Testis (tissue), 3 donors: ENCODE results near the gene PERM1. TPM values are rescaled to one million over a fixed set of nuclear protein-coding genes. Genes with fewer than 3 reads are reported as not detected.

Source experiments
- DNase-seq: peaks from one replicate; pipeline ENCODE4 v3.0.0-alpha.2; 2019
- H3K27ac ChIP-seq, 2 donors: fragments of 200-600 bp; sonication (generic); one replicate each; pipeline ENCODE4 v1.5.1; 2019
- H3K27me3 ChIP-seq: fragments of 200-600 bp; sonication (generic); one replicate; pipeline ENCODE4 v1.5.1; 2019
- H3K36me3 ChIP-seq: fragments of 200-600 bp; sonication (generic); one replicate; pipeline ENCODE4 v1.5.1; 2017; ENCODE audit warnings: low read depth; ENCODE audit errors: missing control alignments
- H3K4me1 ChIP-seq: fragments of 200-600 bp; sonication (generic); one replicate; pipeline ENCODE4 v1.5.1; 2019
- H3K4me3 ChIP-seq, 2 donors: fragments of 200-600 bp; sonication (generic); one replicate each; pipeline ENCODE4 v1.5.1; 2017 to 2019
- H3K9me3 ChIP-seq: fragments of 200-600 bp; sonication (generic); one replicate; pipeline ENCODE4 v1.5.1; 2017
- CTCF ChIP-seq, 3 experiments: fragments of 450-650 bp in 2 of 3; fragments of 200-600 bp in 1 of 3; sonication (generic) in 1 of 3; IDR thresholded peaks; one replicate each; pipeline ENCODE4 v1.5.1; 2016 to 2019; ENCODE audit warnings: antibody characterized with exemption in 3 of 3, mild to moderate bottlenecking in 2 of 3, moderate library complexity in 1 of 3
- POLR2A ChIP-seq: fragments of 450-650 bp; IDR thresholded peaks from one replicate; pipeline ENCODE4 v1.6.1; 2017; ENCODE audit warnings: antibody characterized with exemption, mild to moderate bottlenecking, moderate library complexity
- WGBS, 2 donors: methylation state at CpG; one replicate each; pipeline ENCODE4 v1.1.5; 2018; 5-methylcytosine and 5-hydroxymethylcytosine counted together
- intact Hi-C: fragments of 100-400 bp; cut with DNase I; formaldehyde crosslinking; loops from one replicate; pipeline ENCODE4 v1.15.1; 2023; ENCODE audit warnings: low total_unique reads
- polyA plus RNA-seq: library from polyadenylated mRNA; stranded (reverse); fragments of 350-450 nt; fragmentation: Illumina TruSeq; extraction: RNeasy Lipid Tissue Mini Kit (QIAGEN cat#74804); gene quantifications from one replicate; pipeline ENCODE4 v1.2.3, GENCODE V29; 2014; ENCODE audit warnings: low read depth, low replicate concordance; ENCODE audit not compliant: insufficient read depth
- total RNA-seq, 2 donors: library from RNA; depleted of rRNA; stranded (reverse); fragments of >200 nt; gene quantifications; one replicate each; pipeline ENCODE4 v1.2.3, GENCODE V29; 2016

Gene PERM1
- total and polyA plus RNA-seq, 3 donors from 2014 or later = 0.65 to 4.9 (median 3.2) TPM

- Histone ChIP-seq H3K9me3 (no peaks in the 10 kb centered on the region), H3K27me3 (no peaks in the 10 kb centered on the region), H3K27ac (no peak overlapping the region), H3K4me1 (peaks cover 14% of the 10 kb centered on the region), H3K4me3 (no peak overlapping the region), H3K36me3 (no peaks in the 10 kb centered on the region)
- DNase-seq = no peak
- TF ChIP-seq POLR2A = no peak
- no peak for TF ChIP-seq CTCF (IDR thresholded peaks at IDR 0.05)
- 90 to 93% methylated on average over 30 to 37 of the region's 37 CpGs for WGBS, 2 donors
- intact Hi-C loops = loop anchor here (10.0 kb wide), 1 partner anchor 58 kb away; no protein-coding TSS in a partner anchor
Observed at GRCh38 chr1:1006305-1007159, 24.6 kb upstream of the PERM1 start.

- no peak overlapping the region for H3K4me3 ChIP-seq
- intact Hi-C loops = loop anchor here (10.0 kb wide), 1 partner anchor 59 kb away; no protein-coding TSS in a partner anchor
- 62 to 63% methylated on average over 4 to 13 of the region's 23 CpGs for WGBS, 2 donors
- no peak for DNase-seq
- peaks cover 14% of the 10 kb centered on the region for H3K4me1 ChIP-seq
- H3K27me3 ChIP-seq = no peaks in the 10 kb centered on the region
- TF ChIP-seq POLR2A (no peak), CTCF (IDR thresholded peaks at IDR 0.05) (no peak)
- no peaks in the 10 kb centered on the region for H3K9me3 ChIP-seq
- no peaks in the 10 kb centered on the region for H3K36me3 ChIP-seq
- no peak overlapping the region for H3K27ac ChIP-seq
Observed at GRCh38 chr1:1005774-1006304, 23.9 kb upstream of the PERM1 start.

- Histone ChIP-seq H3K4me1 (peaks cover 14% of the 10 kb centered on the region), H3K27me3 (no peaks in the 10 kb centered on the region), H3K9me3 (no peaks in the 10 kb centered on the region), H3K36me3 (no peaks in the 10 kb centered on the region), H3K4me3 (no peak overlapping the region), H3K27ac (no peak overlapping the region)
- 29 to 32% methylated on average over 17 to 21 of the region's 21 CpGs for WGBS, 2 donors
- peak; percentile 55 for DNase-seq
- intact Hi-C loops = loop anchor here (10.0 kb wide), 1 partner anchor 60 kb away; no protein-coding TSS in a partner anchor
- TF ChIP-seq POLR2A (no peak), CTCF (IDR thresholded peaks at IDR 0.05) (no peak)
Observed at GRCh38 chr1:1004780-1005697, 23.1 kb upstream of the PERM1 start.

GRCh38 chr1:1004420-1004779, 22.5 kb upstream of the PERM1 start:
- Histone ChIP-seq H3K4me3 (no peak overlapping the region), H3K9me3 (no peaks in the 10 kb centered on the region), H3K4me1 (peaks cover 16% of the 10 kb centered on the region), H3K27me3 (no peaks in the 10 kb centered on the region), H3K36me3 (no peaks in the 10 kb centered on the region), H3K27ac (no peak overlapping the region)
- intact Hi-C loops = loop anchor here (10.0 kb wide), 1 partner anchor 60 kb away; no protein-coding TSS in a partner anchor
- 65 to 67% methylated on average over 4 to 7 of the region's 7 CpGs for WGBS, 2 donors
- no peak for TF ChIP-seq POLR2A
- no peak for TF ChIP-seq CTCF (IDR thresholded peaks at IDR 0.05)
- DNase-seq = no peak
